ENCODE measurements around the gene ISM1.

The ISM1 gene

DNA sequence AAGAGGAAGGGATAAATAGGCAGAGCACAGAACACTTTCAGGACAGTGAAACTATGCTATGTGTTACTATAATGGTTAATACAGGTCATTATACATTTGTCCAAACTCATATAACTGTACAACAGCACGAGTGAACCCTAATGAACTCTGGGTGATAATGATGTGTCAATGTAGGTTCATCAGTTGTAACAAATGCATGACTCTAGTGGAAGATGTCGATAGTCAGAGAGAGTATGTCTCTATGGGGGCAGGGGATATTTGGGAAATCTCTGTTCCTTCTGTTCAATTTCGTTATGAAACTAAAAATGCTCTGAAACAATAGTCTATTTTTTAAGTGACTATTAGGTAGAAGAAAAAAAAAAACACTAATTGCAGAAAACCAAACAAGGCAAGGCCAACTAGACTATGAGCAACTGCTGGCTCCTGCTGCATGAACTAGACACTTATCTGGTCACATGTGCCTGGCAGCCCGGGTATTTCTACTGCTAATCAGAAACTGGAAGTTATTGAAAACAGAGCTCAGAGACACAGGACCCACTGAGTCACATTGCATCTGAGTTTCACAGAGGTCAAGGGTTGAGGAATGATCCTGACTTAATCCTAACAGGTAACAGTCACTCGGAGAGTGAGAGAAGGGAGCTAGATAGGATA lies 97.9 kb downstream of the ISM1 start:
- no peak for DNase-seq

DNA sequence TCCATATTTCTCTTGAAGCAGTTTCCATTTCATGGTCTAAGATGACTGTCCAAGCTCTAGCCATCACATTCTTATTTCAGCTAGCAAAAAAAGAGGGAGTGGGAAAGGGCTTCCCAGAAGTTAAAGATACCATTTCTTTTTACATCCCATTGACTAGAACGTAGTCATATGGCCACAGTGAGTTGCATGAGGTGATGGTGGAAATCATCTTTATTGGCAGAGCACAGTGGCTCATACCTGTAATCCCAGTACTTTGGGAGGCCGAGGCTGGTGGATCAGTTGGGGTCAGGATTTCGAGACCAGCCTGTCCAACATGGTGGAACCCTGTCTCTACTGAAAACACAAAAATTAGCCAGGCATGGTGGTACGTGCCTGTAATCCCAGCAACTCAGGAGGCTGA lies 99.6 kb downstream of the ISM1 start:
- DNase-seq: no peak

DNA sequence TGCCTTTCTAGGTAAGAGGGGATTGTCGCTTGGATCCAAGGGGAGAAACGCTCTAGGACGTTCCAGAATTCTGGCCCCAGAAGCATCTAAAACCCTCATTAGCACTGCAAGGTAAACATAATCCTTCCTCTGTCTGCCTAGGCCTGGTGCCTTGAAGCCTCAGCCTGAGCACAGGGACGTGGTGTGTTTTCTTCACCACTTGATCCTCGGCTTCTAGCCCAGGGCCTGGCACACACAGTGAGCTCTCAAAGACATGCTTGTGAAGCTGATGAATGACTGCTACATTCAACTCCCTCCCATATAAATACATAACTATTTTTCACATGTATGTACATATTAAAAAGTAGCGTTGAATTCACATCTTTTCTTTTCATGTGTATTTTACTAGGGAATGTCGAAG lies 100.3 kb downstream of the ISM1 start:
- DNase-seq: no peak

DNA sequence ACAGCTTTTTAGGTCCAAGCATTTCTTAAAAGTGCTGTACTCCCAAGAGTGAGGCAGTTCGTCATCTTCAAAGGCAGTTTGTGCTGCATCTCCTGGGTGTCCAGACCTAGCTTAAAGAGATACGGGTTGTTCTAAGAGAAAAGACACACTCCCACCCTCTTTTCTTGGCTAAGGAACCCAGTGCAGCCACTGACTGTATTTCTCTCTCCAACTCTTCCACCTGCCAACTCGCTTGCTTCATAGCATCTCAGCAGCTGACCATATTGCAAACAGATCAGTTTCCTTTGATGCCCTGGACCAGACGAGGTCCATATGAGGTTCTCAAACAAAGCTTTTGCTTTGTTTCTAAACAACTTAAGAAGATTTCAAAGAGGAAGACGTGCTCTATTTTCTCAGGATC lies 101.1 kb downstream of the ISM1 start:
- DNase-seq: no peak

- no peak for DNase-seq
Measured at GRCh38 chr20:13322621-13323020, 101.5 kb downstream of the ISM1 start.

DNA sequence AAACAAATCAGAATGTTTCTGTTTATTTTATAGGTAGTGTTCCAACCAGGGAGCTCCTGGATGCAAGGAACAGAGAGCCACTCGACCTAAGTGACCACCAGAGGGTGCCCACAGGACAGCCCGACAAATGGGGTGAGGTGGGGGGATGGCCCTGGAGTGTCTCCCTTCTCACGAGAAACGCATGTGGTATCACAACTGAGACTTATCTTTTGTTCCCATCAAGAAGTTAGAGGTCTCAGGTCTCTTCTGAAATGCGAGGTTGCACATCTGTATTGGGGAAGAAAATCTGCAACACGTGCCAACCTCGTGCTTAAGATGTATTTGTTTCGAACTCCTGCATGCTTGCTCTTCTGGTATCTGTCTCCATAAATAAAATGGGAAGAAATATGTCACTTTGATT lies 104.0 kb downstream of the ISM1 start:
- DNase-seq: no peak

- no peak for DNase-seq
Measured at GRCh38 chr20:13325796-13326340, 104.8 kb downstream of the ISM1 start.

DNA sequence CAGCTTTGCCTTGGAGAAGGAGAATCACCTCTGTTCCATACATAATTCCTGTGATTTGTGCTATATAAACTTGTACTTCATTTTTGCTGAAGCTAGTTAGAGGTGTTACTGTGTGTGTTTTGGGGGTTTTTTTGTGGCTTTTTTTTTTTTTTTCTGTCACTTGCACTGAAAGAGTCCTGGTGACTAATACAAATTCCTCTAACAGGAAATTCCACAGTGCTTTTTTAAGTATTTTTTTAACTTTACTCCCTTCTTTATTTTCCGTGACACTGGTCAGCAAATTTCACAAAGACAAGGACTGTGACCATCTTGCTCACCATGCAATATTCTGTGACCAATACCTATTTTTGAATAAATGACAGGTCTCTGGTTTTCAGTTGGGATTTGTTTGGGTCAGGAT lies 110.5 kb downstream of the ISM1 start:
- no peak for DNase-seq

- DNase-seq: no peak
Measured at GRCh38 chr20:13333036-13333435, 112.0 kb downstream of the ISM1 start.

DNA sequence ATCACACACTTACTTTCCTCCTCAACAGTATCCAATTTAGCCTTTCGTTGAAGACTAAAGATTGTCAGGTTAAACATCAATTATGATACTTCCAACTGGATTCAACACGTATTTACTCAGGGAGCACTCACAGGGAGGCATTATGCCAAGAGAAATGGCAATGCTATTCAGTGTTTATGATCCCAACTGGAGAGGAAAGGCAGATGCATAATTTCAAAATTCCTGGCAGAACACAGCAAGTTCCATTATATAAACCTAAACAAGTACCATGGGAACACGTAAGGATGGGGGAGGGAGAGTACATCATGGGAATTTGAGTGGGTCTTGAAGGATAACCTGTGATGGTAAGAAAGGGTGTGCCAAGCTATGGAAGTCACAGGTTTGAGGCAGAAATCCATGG lies 112.7 kb downstream of the ISM1 start:
- DNase-seq: no peak

DNA sequence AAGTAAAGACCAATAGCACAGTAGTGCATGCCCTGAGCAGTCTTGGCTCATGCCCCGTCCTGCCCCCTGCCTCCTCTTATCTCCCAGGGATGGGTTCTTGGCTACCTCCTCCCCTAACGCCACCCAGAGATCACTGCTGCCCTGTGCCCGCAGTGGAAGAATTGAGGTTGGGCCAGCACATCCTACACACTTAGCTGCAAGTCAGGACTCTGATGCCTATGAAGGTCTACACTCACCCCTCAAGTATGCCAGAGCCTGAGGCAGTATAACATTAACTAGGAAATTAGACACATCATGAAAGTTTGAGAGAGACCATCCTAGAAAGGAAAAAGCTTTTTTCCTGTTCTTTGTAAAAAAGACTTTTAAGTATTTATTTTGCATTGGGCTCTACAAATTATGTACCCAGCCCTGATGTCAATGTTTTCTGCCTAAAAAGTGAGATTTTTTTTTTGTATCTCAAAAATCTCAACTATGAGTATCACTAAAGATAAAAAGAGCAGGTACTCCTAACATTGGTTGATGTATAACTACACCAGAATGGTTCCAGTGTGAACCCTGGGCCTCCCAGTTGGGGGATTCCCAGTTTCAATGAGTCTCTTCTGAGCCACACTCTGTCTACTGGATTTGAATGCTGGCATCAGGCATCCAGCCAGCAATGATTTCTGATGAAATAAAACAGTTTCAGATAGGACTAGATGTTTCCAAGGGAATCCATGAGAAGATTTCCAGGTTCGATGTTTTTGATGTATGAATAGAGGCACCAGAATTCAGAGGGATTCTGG lies 115.4 kb downstream of the ISM1 start:
- no peak for DNase-seq

DNA sequence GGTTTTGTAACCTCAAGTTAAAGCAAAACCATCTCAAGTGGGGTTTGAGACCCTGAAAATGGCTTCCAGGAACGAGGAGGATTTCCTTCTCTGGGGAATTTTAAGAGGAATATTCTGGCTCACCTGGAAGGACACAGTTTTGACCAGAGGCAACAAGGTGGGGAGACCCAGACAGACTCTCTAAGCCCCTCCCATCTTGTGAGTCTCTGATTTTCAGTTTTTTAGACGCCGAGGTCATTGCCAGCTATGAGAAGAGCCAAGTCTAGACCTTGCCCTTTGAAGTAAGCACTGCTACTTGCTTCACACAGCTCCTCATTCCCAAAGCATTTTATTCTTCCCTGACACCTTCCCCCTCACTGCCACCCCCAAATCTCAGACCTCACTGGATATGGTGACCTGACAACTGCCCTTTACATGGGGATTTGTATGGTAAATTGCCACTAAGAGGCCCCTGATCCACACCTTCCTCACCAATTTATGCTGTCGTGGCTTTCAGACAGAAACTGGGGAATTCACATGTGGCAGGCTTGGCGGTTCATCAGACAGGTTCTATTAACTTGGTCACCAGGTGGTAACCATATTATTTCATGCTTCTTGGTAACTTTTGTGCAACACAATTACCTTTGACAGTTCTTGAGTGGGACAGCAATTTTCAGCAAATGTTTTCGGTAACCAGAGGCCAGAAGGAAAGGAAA lies 116.2 kb downstream of the ISM1 start:
- DNase-seq: no peak

DNA sequence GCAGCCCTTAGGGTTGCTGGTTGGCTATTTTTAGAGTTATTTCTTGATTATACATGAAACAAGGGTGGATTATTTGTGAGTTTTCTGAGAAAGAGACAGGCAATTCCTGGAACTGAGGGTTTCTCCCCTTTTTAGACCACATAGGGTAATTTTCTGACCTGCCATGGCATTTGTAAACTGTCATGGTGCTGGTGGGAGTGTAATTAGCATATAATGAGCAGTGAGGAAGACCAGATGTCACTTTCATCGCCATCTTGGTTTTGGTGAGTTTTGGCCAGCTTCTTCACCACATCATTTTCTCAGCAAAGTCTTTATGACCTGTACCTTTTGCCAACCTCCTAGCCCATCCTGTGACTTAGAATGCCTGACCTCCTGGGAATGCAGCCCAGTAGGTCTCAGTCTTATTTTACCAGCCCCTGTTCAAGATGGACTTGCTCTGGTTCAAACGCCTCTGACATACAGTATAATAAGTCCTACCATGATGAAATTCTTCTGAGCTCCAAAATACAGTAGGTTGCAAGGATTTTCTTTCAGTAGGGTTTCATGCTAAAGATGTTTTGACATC lies 117.1 kb downstream of the ISM1 start:
- no peak for DNase-seq

DNA sequence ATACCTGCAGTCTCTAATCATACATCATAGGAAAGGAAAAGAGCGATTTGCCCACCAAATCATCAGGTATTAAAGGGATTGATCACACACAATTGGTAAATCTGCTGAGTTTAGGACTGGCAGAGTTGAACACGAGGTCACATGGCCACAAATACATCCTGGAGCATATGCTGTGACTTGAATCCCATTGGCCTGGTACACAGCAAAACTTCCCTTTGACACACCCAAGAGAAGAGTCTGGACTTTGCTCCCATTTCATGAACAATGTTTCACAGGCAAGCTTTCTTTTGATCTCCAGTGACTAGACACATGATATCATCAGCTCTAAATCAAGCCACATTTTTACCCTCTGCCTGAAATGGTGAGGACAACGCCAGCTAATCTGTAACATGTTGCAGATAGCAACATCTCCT lies 117.9 kb downstream of the ISM1 start:
- no peak for DNase-seq

DNA sequence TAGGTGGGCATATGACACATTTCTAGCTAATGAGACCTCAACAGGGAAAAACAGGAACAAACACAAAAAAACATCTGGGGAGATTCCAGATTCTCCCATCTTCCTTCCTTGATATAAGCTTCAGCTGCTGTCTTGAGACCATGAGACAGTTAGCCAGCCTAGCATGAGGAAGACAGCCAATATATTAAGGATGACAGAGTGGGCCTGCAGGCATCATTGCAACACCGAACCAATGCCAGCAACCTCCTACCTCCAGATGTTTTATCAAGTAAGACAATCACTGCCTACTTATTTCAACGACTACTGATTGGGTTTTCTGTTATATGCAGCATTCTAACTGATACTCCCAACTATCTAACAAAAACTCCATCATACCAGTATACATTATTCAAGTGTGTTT lies 119.0 kb downstream of the ISM1 start:
- DNase-seq: no peak

GRCh38 chr20:13341737-13342393 lies 120.8 kb downstream of the ISM1 start:
- DNase-seq: no peak

DNA sequence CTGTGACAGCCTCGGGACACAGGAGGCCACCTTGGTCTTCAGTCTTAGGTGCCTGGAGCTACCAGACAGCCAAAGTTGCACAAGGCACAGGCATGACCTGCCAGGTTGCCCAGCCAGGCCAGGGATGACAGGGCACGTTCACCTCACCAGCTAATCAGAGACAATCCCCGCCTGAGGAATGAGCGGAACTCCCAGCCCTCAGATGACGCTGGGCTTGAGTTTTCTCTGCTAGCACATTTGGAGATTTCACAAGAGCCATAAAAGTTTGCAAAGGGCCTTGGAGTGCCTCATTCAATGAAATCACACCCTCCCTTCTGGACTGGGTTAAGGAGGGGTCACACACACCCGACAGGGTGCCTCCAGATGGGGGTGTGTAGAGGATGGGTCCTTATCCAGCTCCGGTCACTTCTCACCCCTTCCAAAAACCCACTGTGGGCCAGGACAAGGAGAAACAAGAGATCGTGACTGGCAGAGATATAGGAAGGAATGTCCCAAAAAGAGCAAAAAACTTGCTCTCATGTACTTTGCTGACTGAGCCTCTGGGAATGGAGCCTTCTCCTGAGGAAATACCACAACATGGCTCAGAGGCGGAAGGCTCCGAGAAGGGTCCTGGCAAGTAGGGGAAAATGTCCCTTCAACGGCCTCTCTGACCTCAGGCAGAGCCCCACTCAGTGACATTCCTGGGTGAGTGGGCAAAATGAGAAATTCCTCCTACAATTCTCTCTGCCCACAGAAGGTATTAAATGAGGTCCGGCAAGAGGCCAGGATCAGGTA lies 121.6 kb downstream of the ISM1 start:
- DNase-seq: no peak

DNA sequence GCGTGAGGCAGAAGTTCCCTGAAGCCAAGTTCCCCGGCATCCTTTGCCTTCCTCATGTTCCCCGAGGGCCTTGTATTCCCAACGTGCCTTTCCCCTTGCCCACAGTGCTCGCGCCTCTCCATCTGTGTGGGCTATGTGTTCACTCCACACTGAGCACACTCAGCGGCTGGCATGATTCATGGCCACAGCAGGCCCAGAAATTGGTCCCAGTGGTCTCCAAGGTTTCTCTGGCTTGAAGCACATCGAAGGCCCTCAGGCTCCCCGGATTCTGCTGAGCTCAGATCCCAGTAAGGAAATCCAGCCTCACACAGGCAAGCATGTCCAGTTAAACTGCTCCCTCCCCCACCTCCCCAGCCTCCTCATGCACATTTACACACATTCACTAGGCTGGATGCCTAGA lies 123.6 kb downstream of the ISM1 start:
- no peak for DNase-seq

- no peak for DNase-seq
Measured at GRCh38 chr20:13348311-13349234, 127.5 kb downstream of the ISM1 start.

GRCh38 chr20:13349235-13349604 lies 128.1 kb downstream of the ISM1 start:
- no peak for DNase-seq

All from activated T-cell treated with anti-CD3 and anti-CD28 coated beads, Interleukin-2, amount 50 U/mL, for 48 hours (primary cell).